Ishikawa (cell line): ENCODE results near the gene PDE1C.

Experiments used
- CEBPB ChIP-seq: IDR thresholded peaks from 2 replicates; pipeline ENCODE4 v1.6.1; 2012
- CREB1 ChIP-seq: IDR thresholded peaks from 2 replicates; pipeline ENCODE4 v1.6.1; 2012; ENCODE audit warnings: low read depth
- EGR1 ChIP-seq: IDR thresholded peaks from 2 replicates; pipeline ENCODE4 v1.6.1; 2012
- EP300 ChIP-seq: IDR thresholded peaks from 2 replicates; pipeline ENCODE4 v1.6.1; 2012; ENCODE audit warnings: borderline replicate concordance
- FOXM1 ChIP-seq: IDR thresholded peaks from 2 replicates; pipeline ENCODE4 v1.6.1; 2012; ENCODE audit warnings: low read depth, borderline replicate concordance
- MAX ChIP-seq: IDR thresholded peaks from 2 replicates; pipeline ENCODE4 v1.6.1; 2012
- NFIC ChIP-seq: IDR thresholded peaks from 2 replicates; pipeline ENCODE4 v1.6.1; 2012
- RAD21 ChIP-seq: IDR thresholded peaks from 2 replicates; pipeline ENCODE4 v1.6.1; 2012; ENCODE audit warnings: low read depth
- REST ChIP-seq: IDR thresholded peaks from 2 replicates; pipeline ENCODE4 v1.6.1; 2012; ENCODE audit warnings: low read depth, mild to moderate bottlenecking
- TAF1 ChIP-seq: IDR thresholded peaks from 2 replicates; pipeline ENCODE4 v1.6.1; 2012; ENCODE audit warnings: low read depth, mild to moderate bottlenecking
- TCF12 ChIP-seq: IDR thresholded peaks from 2 replicates; pipeline ENCODE4 v1.6.1; 2012; ENCODE audit warnings: low read depth
- TEAD4 ChIP-seq: IDR thresholded peaks from 2 replicates; pipeline ENCODE4 v1.6.1; 2012
- USF1 ChIP-seq: IDR thresholded peaks from 2 replicates; pipeline ENCODE4 v1.6.1; 2012
- YY1 ChIP-seq: IDR thresholded peaks from 2 replicates; pipeline ENCODE4 v1.6.1; 2012; ENCODE audit warnings: low read depth
- ZBTB7A ChIP-seq: IDR thresholded peaks from 2 replicates; pipeline ENCODE4 v1.6.1; 2012; ENCODE audit warnings: low read depth

Gene PDE1C

GRCh38 chr7:32048970-32049491 is 21.2 kb downstream of the PDE1C start:
- no peak for TF ChIP-seq NFIC
- no peak for TF ChIP-seq FOXM1
- TF ChIP-seq EGR1: no peak
- no peak for TF ChIP-seq MAX
- no peak for TF ChIP-seq EP300
- no peak for TF ChIP-seq TCF12
- TF ChIP-seq TEAD4: no peak
- TF ChIP-seq TAF1: no peak
- TF ChIP-seq YY1: no peak
- no peak for TF ChIP-seq CEBPB
- no peak for TF ChIP-seq ZBTB7A
- TF ChIP-seq USF1: no peak
- no peak for TF ChIP-seq CREB1
- TF ChIP-seq REST: no peak
- no peak for TF ChIP-seq RAD21

- TF ChIP-seq USF1 (no peak), MAX (no peak), NFIC (no peak), CEBPB (no peak), TCF12 (no peak), YY1 (no peak), TAF1 (no peak), RAD21 (no peak)
Measured at GRCh38 chr7:32047801-32048200, 22.4 kb downstream of the PDE1C start.

DNA sequence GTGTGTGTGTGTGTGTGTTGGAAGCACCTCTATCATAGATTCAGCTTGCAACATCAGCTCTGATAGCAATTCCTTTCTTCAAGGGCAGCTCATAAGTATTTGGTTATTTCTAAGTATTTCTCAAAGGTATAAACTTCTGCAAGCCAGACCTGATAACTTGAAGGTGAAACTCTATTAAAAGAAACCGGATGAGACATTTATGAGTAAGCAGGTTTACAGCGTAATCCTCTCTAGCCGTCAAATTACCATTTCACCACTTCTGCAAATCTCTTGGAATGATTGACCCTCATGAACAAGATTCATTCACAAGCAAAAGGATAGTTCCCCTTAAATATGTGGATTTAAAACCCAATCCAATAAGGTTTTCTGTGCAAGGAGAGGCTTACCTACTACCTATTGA is 23.1 kb downstream of the PDE1C start:
- TF ChIP-seq MAX (no peak), USF1 (no peak)

- TF ChIP-seq TEAD4 (no peak), EGR1 (no peak), TCF12 (no peak), CREB1 (no peak), MAX (no peak), EP300 (no peak), FOXM1 (no peak), NFIC (no peak), RAD21 (no peak), TAF1 (no peak), ZBTB7A (no peak), REST (no peak), YY1 (no peak), CEBPB (no peak), USF1 (no peak)
Measured at GRCh38 chr7:32045228-32045627, 25.0 kb downstream of the PDE1C start.

GRCh38 chr7:32044739-32045138 is 25.5 kb downstream of the PDE1C start:
- TF ChIP-seq TCF12: no peak
- no peak for TF ChIP-seq TAF1
- no peak for TF ChIP-seq REST
- no peak for TF ChIP-seq USF1
- TF ChIP-seq CREB1: no peak
- TF ChIP-seq CEBPB: no peak
- no peak for TF ChIP-seq EP300
- TF ChIP-seq MAX: no peak
- TF ChIP-seq YY1: no peak
- no peak for TF ChIP-seq RAD21
- TF ChIP-seq EGR1: no peak
- TF ChIP-seq FOXM1: no peak
- no peak for TF ChIP-seq ZBTB7A
- no peak for TF ChIP-seq TEAD4
